GM12891 (cell line): ENCODE data around the gene PDXDC1.

Source experiments
- PAX5 ChIP-seq: IDR thresholded peaks from 2 replicates; pipeline ENCODE4 v1.6.1; 2011; ENCODE audit warnings: low read length, moderate library complexity, mild to moderate bottlenecking; ENCODE audit not compliant: insufficient read depth, severe bottlenecking
- POLR2A ChIP-seq: IDR thresholded peaks from 2 replicates; pipeline ENCODE4 v1.6.1; 2011; ENCODE audit warnings: low read depth, low read length, control low read depth
- POLR2AphosphoS5 ChIP-seq: IDR thresholded peaks from 2 replicates; pipeline ENCODE4 v1.6.1; 2011; ENCODE audit warnings: low read depth, low read length, control low read depth
- POU2F2 ChIP-seq: IDR thresholded peaks from 2 replicates; pipeline ENCODE4 v1.6.1; 2011; ENCODE audit warnings: low read depth, mild to moderate bottlenecking, control low read depth, low read length, moderate library complexity
- SPI1 ChIP-seq: IDR thresholded peaks from 2 replicates; pipeline ENCODE4 v1.6.1; 2011; ENCODE audit warnings: low read depth, low read length, control low read depth
- TAF1 ChIP-seq: IDR thresholded peaks from 2 replicates; pipeline ENCODE4 v1.6.1; 2011; ENCODE audit warnings: low read depth, low read length, control low read depth

GRCh38 chr16:14961405-14962186 is 13.2 kb upstream of the PDXDC1 start:
- no peak for TF ChIP-seq POLR2A
- no peak for TF ChIP-seq TAF1
- no peak for TF ChIP-seq POLR2AphosphoS5
- no peak for TF ChIP-seq SPI1
- TF ChIP-seq PAX5 = no peak
- TF ChIP-seq POU2F2 = no peak
